Measurements from ENCODE around the gene C19orf38.
"Not testable (repeated sequence)": the region's sequence is repeated elsewhere in the genome, so short reads cannot be mapped to it uniquely, and the experiment has no call there.

C19orf38 gene

GRCh38 chr19:10877608-10878007 is 29.4 kb downstream of the C19orf38 start:
- DNase-seq = not testable (repeated sequence)

GRCh38 chr19:10878253-10878652 is 30.0 kb downstream of the C19orf38 start:
- DNase-seq = no peak

GRCh38 chr19:10881403-10882107 is 33.3 kb downstream of the C19orf38 start:
- DNase-seq = no peak

GRCh38 chr19:10882108-10882457 is 33.9 kb downstream of the C19orf38 start:
- no peak for DNase-seq

GRCh38 chr19:10884274-10884673 is 36.1 kb downstream of the C19orf38 start:
- no peak for DNase-seq

- DNase-seq = no peak
These were observed 37.3 kb downstream of the C19orf38 start for GRCh38 chr19:10885201-10886169.

- no peak for DNase-seq
These were observed 39.6 kb downstream of the C19orf38 start for GRCh38 chr19:10887616-10888367.

- no peak for DNase-seq
These were observed 40.2 kb downstream of the C19orf38 start for GRCh38 chr19:10888421-10888866.

GRCh38 chr19:10889880-10890279 is 41.7 kb downstream of the C19orf38 start:
- DNase-seq = no peak

GRCh38 chr19:10891405-10892086 is 43.3 kb downstream of the C19orf38 start:
- DNase-seq = peak; percentile 42

GRCh38 chr19:10892256-10892655 is 44.0 kb downstream of the C19orf38 start:
- no peak for DNase-seq

- no peak for DNase-seq
These were observed 46.6 kb downstream of the C19orf38 start for GRCh38 chr19:10894911-10895213.

GRCh38 chr19:10895363-10895762 is 47.1 kb downstream of the C19orf38 start:
- DNase-seq = no peak

GRCh38 chr19:10895920-10896319 is 47.7 kb downstream of the C19orf38 start:
- DNase-seq = no peak

- DNase-seq = no peak
These were observed 48.8 kb downstream of the C19orf38 start for GRCh38 chr19:10896851-10897526.

- DNase-seq = no peak
These were observed 50.4 kb downstream of the C19orf38 start for GRCh38 chr19:10898633-10899032.

- no peak for DNase-seq
These were observed 51.0 kb downstream of the C19orf38 start for GRCh38 chr19:10899151-10899653.

- no peak for DNase-seq
These were observed 59.7 kb downstream of the C19orf38 start for GRCh38 chr19:10907925-10908324.

GRCh38 chr19:10908380-10908960 is 60.3 kb downstream of the C19orf38 start:
- no peak for DNase-seq

- no peak for DNase-seq
These were observed 63.6 kb downstream of the C19orf38 start for GRCh38 chr19:10911579-10912363.

- DNase-seq = no peak
These were observed 64.4 kb downstream of the C19orf38 start for GRCh38 chr19:10912619-10913018.
